ENCODE measurements around the gene ARL4D. TPM values are rescaled to one million over a fixed set of nuclear protein-coding genes. Genes with fewer than 3 reads are reported as not detected.

Gene ARL4D
- total RNA-seq, 2 experiments from 2014 or later: 2.0 to 2.3 TPM

- H3K27ac Mint-ChIP-seq: no peak overlapping the region
- H3K4me1 Mint-ChIP-seq: no peaks in the 10 kb centered on the region
- H3K4me3 Mint-ChIP-seq: no peak overlapping the region
- no peaks in the 10 kb centered on the region for H3K36me3 Mint-ChIP-seq (ENCODE audit: low read depth)
- H3K27me3 Mint-ChIP-seq: no peaks in the 10 kb centered on the region
- DNase-seq (no peak), ATAC-seq (no peak)
- intact Hi-C loops (cut with DNase I, micrococcal nuclease): no loop called here
- H3K9me3 Mint-ChIP-seq (ENCODE audit: low read depth): no peaks in the 10 kb centered on the region
- POLR2A ChIA-PET: no interaction called here
- CTCF ChIA-PET: interaction anchor here (0.6 to 1.0 kb wide), 3 partner anchors 35 to 846 kb away, joined by 3 read pairs; partner anchors contain the start of gene DHX8
Observed at GRCh38 chr17:43448720-43449469, 50.1 kb downstream of the ARL4D start.

- H3K27ac Mint-ChIP-seq: no peak overlapping the region
- CTCF ChIA-PET: interaction anchor here (0.6 to 1.0 kb wide), 3 partner anchors 35 to 845 kb away, joined by 3 read pairs; partner anchors contain the start of gene DHX8
- POLR2A ChIA-PET: no interaction called here
Observed at GRCh38 chr17:43449470-43450248, 50.9 kb downstream of the ARL4D start.

More at GRCh38 chr17:43449470-43450248, 50.9 kb downstream of the ARL4D start:
- intact Hi-C loops (cut with DNase I, micrococcal nuclease): no loop called here
- Mint-ChIP-seq H3K4me3 (no peak overlapping the region), H3K4me1 (no peaks in the 10 kb centered on the region), H3K9me3 (ENCODE audit: low read depth) (no peaks in the 10 kb centered on the region), H3K27me3 (peaks cover under 1% of the 10 kb centered on the region), H3K36me3 (ENCODE audit: low read depth) (no peaks in the 10 kb centered on the region)
- DNase-seq: no peak
- no peak for ATAC-seq

Other genes with a start within 250 kb of the ARL4D start
- 10 to 100 TPM; 52.8 to 55.6 TPM for gene NBR1, start 227.8 kb upstream of the ARL4D start, total RNA-seq
- 10 to 100 TPM; 10.7 to 10.8 TPM for gene TMEM106A, start 187.1 kb upstream of the ARL4D start, total RNA-seq
- under 1 TPM in 1 of 2 experiments, not detected in 1; 0.27 TPM for gene CCDC200, start 170.4 kb upstream of the ARL4D start, total RNA-seq
- 1,000 to 10,000 TPM; 2,288 to 7,298 TPM for gene RNU2-1, start 165.0 kb upstream of the ARL4D start, total RNA-seq
- 10 to 100 TPM; 42.6 to 46.9 TPM for gene DHX8, start 85.0 kb downstream of the ARL4D start, total RNA-seq
- gene ETV4, start 147.3 kb downstream of the ARL4D start, total RNA-seq: 1 to 10 TPM; 2.9 to 3.3 TPM